PC-9 (cell line): Measurements from ENCODE around the gene NRXN2.

Source experiments
- EZH2 ChIP-seq: fragments of 200-600 bp; sonication (generic); IDR thresholded peaks from 2 replicates; pipeline ENCODE4 v1.8.0; 2017; ENCODE audit warnings: antibody characterized with exemption, low read depth
- TF ChIP-seq, protein P1 (sequence below): fragments of 200-600 bp; sonication (generic); conservative IDR thresholded peaks from 2 replicates; pipeline ENCODE4 v1.6.1; 2017; ENCODE audit warnings: mixed run types, antibody characterized with exemption, mild to moderate bottlenecking, moderate library complexity

DNA sequence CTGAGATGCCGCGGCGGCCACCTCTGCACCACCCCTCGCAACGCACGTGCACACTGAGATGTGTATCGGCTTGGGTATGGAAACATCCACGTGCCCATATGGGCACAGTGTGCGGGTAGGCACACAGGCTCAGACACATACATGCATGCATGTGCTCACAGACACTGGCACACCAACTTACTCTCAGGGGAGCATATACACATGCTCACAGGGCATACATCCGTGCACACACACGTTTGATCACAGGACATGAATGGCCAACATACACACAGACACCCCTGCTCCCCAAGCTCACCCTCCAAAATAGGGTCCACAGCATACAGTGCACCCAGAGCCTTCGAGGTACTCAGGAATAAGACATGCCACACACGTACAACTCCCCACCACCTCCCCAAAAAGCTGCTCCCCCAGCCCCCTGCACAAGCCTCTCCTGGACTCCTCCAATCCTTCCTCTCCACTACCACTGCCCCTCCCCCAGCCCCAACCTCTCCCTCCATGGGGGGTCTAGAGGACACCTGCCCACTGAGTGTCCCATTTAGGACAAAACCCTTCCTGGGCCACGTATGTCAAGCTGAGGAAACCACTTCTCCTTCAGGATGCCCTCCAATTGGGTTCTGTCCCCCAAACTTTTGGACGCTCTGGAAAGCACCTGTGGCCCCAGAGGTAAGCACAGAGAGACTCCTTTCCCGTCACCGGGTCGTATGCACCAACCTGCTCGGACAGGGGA lies 78.9 kb downstream of the NRXN2 start:
- TF ChIP-seq, protein P1, sequence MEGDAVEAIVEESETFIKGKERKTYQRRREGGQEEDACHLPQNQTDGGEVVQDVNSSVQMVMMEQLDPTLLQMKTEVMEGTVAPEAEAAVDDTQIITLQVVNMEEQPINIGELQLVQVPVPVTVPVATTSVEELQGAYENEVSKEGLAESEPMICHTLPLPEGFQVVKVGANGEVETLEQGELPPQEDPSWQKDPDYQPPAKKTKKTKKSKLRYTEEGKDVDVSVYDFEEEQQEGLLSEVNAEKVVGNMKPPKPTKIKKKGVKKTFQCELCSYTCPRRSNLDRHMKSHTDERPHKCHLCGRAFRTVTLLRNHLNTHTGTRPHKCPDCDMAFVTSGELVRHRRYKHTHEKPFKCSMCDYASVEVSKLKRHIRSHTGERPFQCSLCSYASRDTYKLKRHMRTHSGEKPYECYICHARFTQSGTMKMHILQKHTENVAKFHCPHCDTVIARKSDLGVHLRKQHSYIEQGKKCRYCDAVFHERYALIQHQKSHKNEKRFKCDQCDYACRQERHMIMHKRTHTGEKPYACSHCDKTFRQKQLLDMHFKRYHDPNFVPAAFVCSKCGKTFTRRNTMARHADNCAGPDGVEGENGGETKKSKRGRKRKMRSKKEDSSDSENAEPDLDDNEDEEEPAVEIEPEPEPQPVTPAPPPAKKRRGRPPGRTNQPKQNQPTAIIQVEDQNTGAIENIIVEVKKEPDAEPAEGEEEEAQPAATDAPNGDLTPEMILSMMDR = no peak
- no peak for TF ChIP-seq EZH2
